GM12878 (cell line): Measurements from ENCODE around the gene TOM1L2. TPM values are rescaled to one million over a fixed set of nuclear protein-coding genes. Genes with fewer than 3 reads are reported as not detected.

Experiments used
- ATAC-seq: fragments of 200-7000 bp; cut with Tn5 transposase; 3 replicates; pipeline ENCODE4 v1.9.1; 2020; ENCODE audit warnings: mild to moderate bottlenecking, moderate library complexity
- BruUV-seq: library from RNA; stranded (reverse); fragments of 400-500 nt; replicated peaks from 2 replicates; lab custom pipeline; 2021; lab: Mats Ljungman, UMichigan
- CTCF ChIA-PET: fragments of 300-600 bp; sonication (Branson Sonifier 250); formaldehyde crosslinking; extraction: SDS; loops from one replicate; lab custom pipeline; 2021; ENCODE audit warnings: inconsistent platforms; lab: Yijun Ruan, JAX
- POLR2A ChIA-PET: fragments of 350-600 bp; formaldehyde crosslinking; extraction: SDS; loops from one replicate; lab custom pipeline; 2021; ENCODE audit warnings: inconsistent platforms; lab: Charles Lee
- RAD21 ChIA-PET: fragments of 300-600 bp; sonication (Branson Sonifier 250); formaldehyde crosslinking; loops from one replicate; lab custom pipeline; 2023; ENCODE audit warnings: antibody characterized with exemption; ENCODE audit not compliant: unreplicated experiment; lab: Charles Lee
- SMC1A ChIA-PET: fragments of 300-600 bp; sonication (Branson Sonifier 250); formaldehyde crosslinking; loops from one replicate; lab custom pipeline; 2023; ENCODE audit not compliant: unreplicated experiment, uncharacterized antibody; lab: Charles Lee
- DNase-seq: peaks from one replicate; pipeline ENCODE4 v3.0.0-alpha.2; 2011; ENCODE audit warnings: low read depth, low spot score
- FAIRE-seq: peaks from 3 replicates; lab custom pipeline; 2011; peaks lifted over from hg19 to GRCh38; lab: Jason Lieb, UNC
- H2AFZ ChIP-seq: 2 replicates; pipeline ENCODE4 v1.6.0; 2011; ENCODE audit warnings: low read depth, low read length, control low read depth; ENCODE audit not compliant: control insufficient read depth
- H3K27ac ChIP-seq: 2 replicates; pipeline ENCODE4 v1.5.1; 2011; ENCODE audit warnings: control low read depth; ENCODE audit not compliant: control insufficient read depth, insufficient read depth
- H3K27me3 ChIP-seq, 2 experiments: replicated peaks in 1 of 2; 2 replicates each; pipeline versions ENCODE4 v1.6.0 to v1.6.1; 2011; ENCODE audit warnings: low read length in 1 of 2; ENCODE audit not compliant: control insufficient read depth in 2 of 2, insufficient read depth in 2 of 2
- H3K36me3 ChIP-seq, 2 experiments: 2 replicates each; pipeline ENCODE4 v1.5.1; 2011; ENCODE audit warnings: low read length in 1 of 2; ENCODE audit not compliant: control insufficient read depth in 2 of 2, insufficient read depth in 2 of 2
- H3K4me1 ChIP-seq: 2 replicates; pipeline ENCODE4 v1.6.1; 2011; ENCODE audit warnings: mild to moderate bottlenecking, low read length, moderate library complexity, mixed read lengths; ENCODE audit not compliant: control insufficient read depth, insufficient read depth
- H3K4me2 ChIP-seq: 2 replicates; pipeline ENCODE4 v1.6.0; 2011; ENCODE audit warnings: control low read depth; ENCODE audit not compliant: control insufficient read depth, insufficient read depth
- H3K4me3 ChIP-seq: fragments of 200-600 bp; sonication (generic); 2 replicates; pipeline ENCODE4 v1.5.1; 2016
- H3K79me2 ChIP-seq: 2 replicates; pipeline ENCODE4 v1.6.0; 2011; ENCODE audit warnings: low read length; ENCODE audit not compliant: control insufficient read depth, insufficient read depth
- H3K9ac ChIP-seq: 2 replicates; pipeline ENCODE4 v1.8.0; 2011; ENCODE audit warnings: low read length, control low read depth, mixed read lengths; ENCODE audit not compliant: control insufficient read depth, insufficient read depth
- H3K9me3 ChIP-seq: replicated peaks from 3 replicates; pipeline ENCODE4 v1.5.1; 2011; ENCODE audit warnings: mild to moderate bottlenecking, low read length; ENCODE audit not compliant: control insufficient read depth, insufficient read depth
- H4K20me1 ChIP-seq: 2 replicates; pipeline ENCODE4 v1.6.0; 2011; ENCODE audit not compliant: control insufficient read depth, insufficient read depth
- CREB1 ChIP-seq: IDR thresholded peaks from 2 replicates; pipeline ENCODE4 v1.6.1; 2012; ENCODE audit warnings: low read depth, mild to moderate bottlenecking, inconsistent platforms
- CREM ChIP-seq: IDR thresholded peaks from 2 replicates; pipeline ENCODE4 v1.6.1; 2014; ENCODE audit warnings: antibody characterized with exemption, low read depth
- CTCF ChIP-seq, 3 experiments: IDR thresholded peaks in 2 of 3; conservative IDR thresholded peaks in 1 of 3; 2 replicates each; pipeline ENCODE4 v1.5.1; 2011; ENCODE audit warnings: low read depth in 3 of 3, low read length in 3 of 3, mild to moderate bottlenecking in 3 of 3, control low read depth in 2 of 3, moderate library complexity in 2 of 3, inconsistent platforms in 1 of 3, mixed read lengths in 1 of 3; ENCODE audit not compliant: control insufficient read depth in 2 of 3, insufficient read depth in 1 of 3; ENCODE audit errors: extremely low read depth in 1 of 3
- CUX1 ChIP-seq: IDR thresholded peaks from 2 replicates; pipeline ENCODE4 v1.6.1; 2012; ENCODE audit warnings: improper control_type of control experiment, low read depth, low read length; ENCODE audit not compliant: insufficient replicate concordance
- MYC ChIP-seq: IDR thresholded peaks from 2 replicates; pipeline ENCODE4 v1.6.1; 2011; ENCODE audit warnings: mild to moderate bottlenecking, low read length, moderate library complexity, inconsistent platforms; ENCODE audit not compliant: insufficient read depth, insufficient replicate concordance, insufficient read length, severe bottlenecking
- POLR2A ChIP-seq: IDR thresholded peaks from 2 replicates; pipeline ENCODE4 v1.6.1; 2011; ENCODE audit warnings: low read depth, mild to moderate bottlenecking, low read length
- POU2F2 ChIP-seq: IDR thresholded peaks from 3 replicates; pipeline ENCODE4 v1.6.1; 2011; ENCODE audit warnings: low read depth, mild to moderate bottlenecking, low read length, borderline replicate concordance
- SMARCA5 ChIP-seq: fragments of 450-650 bp; IDR thresholded peaks from 2 replicates; pipeline ENCODE4 v1.6.1; 2017; ENCODE audit warnings: mild to moderate bottlenecking
- TBL1XR1 ChIP-seq: IDR thresholded peaks from 2 replicates; pipeline ENCODE4 v1.6.1; 2012; ENCODE audit warnings: low read depth, low read length, improper control_type of control experiment
- USF1 ChIP-seq: IDR thresholded peaks from 2 replicates; pipeline ENCODE4 v1.6.1; 2011; ENCODE audit warnings: borderline replicate concordance, low read depth, mild to moderate bottlenecking, moderate library complexity, mixed read lengths, low read length; ENCODE audit not compliant: insufficient read depth; ENCODE audit errors: extremely low read length
- ZZZ3 ChIP-seq: IDR thresholded peaks from 2 replicates; pipeline ENCODE4 v1.6.1; 2011; ENCODE audit warnings: low read depth; ENCODE audit not compliant: control insufficient read depth, insufficient read length
- WGBS: methylation state at CpG from one replicate; pipeline ENCODE4 v1.1.6; 2016; ENCODE audit warnings: low lambda C conversion rate; ENCODE audit not compliant: insufficient replicate concordance, insufficient coverage; ENCODE audit errors: missing lambda C conversion rate; 5-methylcytosine and 5-hydroxymethylcytosine counted together
- in situ Hi-C: fragments of 300-500 bp; cut with MboI; formaldehyde crosslinking; loops from 9 replicates; pipeline ENCODE4 v1.14.3; 2018; ENCODE audit warnings: mixed read lengths
- intact Hi-C: fragments of 100-400 bp; cut with micrococcal nuclease; formaldehyde crosslinking; loops from one replicate; pipeline ENCODE4 v1.14.2; 2022; ENCODE audit not compliant: unreplicated experiment
- polyA plus RNA-seq, 11 experiments: library from polyadenylated mRNA; depleted of rRNA in 4 of 11; unstranded in 6 of 11; stranded (reverse) in 5 of 11; fragments of >200 nt; fragmentation: Nextera tagmentation in 4 of 11; fragmentation: Illumina TruSeq in 1 of 11; extraction: Ambion mirVana in 4 of 11; extraction: Trizol in 1 of 11; gene quantifications; 1 replicate in 1 of 11; 2 replicates in 10 of 11; pipeline versions ENCODE4 v1.2.1 to v1.2.3, GENCODE V29; 2011 to 2016; ENCODE audit warnings: inconsistent platforms in 2 of 11, missing spikeins in 2 of 11, low read depth in 1 of 11
- total RNA-seq, 4 experiments: library from RNA; depleted of rRNA in 3 of 4; stranded (reverse); fragments of >200 nt in 3 of 4; fragmentation: Illumina TruSeq in 1 of 4; extraction: Trizol in 1 of 4; gene quantifications; 2 replicates each; pipeline versions ENCODE4 v1.2.1 to v1.2.3, GENCODE V29; 2013 to 2021
- TF ChIP-seq, protein P1 (sequence below): fragments of 450-650 bp; IDR thresholded peaks from 2 replicates; pipeline ENCODE4 v1.6.1; 2016; ENCODE audit warnings: mild to moderate bottlenecking

The TOM1L2 gene
- total and polyA plus RNA-seq, 10 of the 15 experiments (the other 5 are each of a cell fraction or from before 2014, with no cell fraction given), result 0.19 to 19.2 (median 8.1) TPM

GRCh38 chr17:17849845-17850373 lies 122.3 kb downstream of the TOM1L2 start:
- ChIA-PET CTCF (interaction anchor here (0.7 to 3.6 kb wide), 10 partner anchors 9 to 183 kb away, joined by 3 to 14 read pairs (median 4); partner anchors contain the start of gene SREBF1), SMC1A (interaction anchor here (0.7 to 2.4 kb wide), 11 partner anchors 9 to 178 kb away, joined by 3 to 12 read pairs (median 4); no protein-coding TSS in a partner anchor), RAD21 (interaction anchor here (0.7 to 2.1 kb wide), 7 partner anchors 14 to 167 kb away, joined by 3 to 12 read pairs (median 5); partner anchors contain the start of gene SREBF1), POLR2A (interaction anchor here (0.5 to 4.0 kb wide), 7 partner anchors 9 to 110 kb away, joined by 3 to 37 read pairs (median 4); partner anchors contain the start of gene SREBF1)
- intact Hi-C loops (no loop called here), in situ Hi-C loops (no loop called here)
- WGBS, result 27% methylated on average over 2 of the region's 2 CpGs
- no peak overlapping the region for H3K4me2 ChIP-seq
- H3K36me3 ChIP-seq, result no peaks in the 10 kb centered on the region
- BruUV-seq, result no TSS peak
- H3K4me3 ChIP-seq, result no peak overlapping the region
- H3K4me1 ChIP-seq, result peaks cover 27% of the 10 kb centered on the region
- peak overlapping the region; percentile 59 for H3K27ac ChIP-seq
- ATAC-seq, result peak; percentile 90
- 0 out of 2 replicates have a peak overlapping the region, but pooled peaks have one; percentile 9 for H3K9ac ChIP-seq
- H2AFZ ChIP-seq, result peak overlapping the region; percentile 46
- DNase-seq, result peak; percentile 32
- H3K79me2 ChIP-seq, result no peaks in the 10 kb centered on the region
- no peaks in the 10 kb centered on the region for H4K20me1 ChIP-seq
- FAIRE-seq, result peak; percentile 7
- no peaks in the 10 kb centered on the region for H3K27me3 ChIP-seq
- H3K9me3 ChIP-seq, result no peaks in the 10 kb centered on the region
- TF ChIP-seq ZZZ3 (no peak), POU2F2 (0 out of 3 replicates have a peak, but pooled peaks have one; percentile 11), CREB1 (0 out of 2 replicates have a peak, but pooled peaks have one; percentile 24), POLR2A (peak; percentile 63), SMARCA5 (no peak), TBL1XR1 (no peak), CREM (no peak), USF1 (peak; percentile 3), CUX1 (no peak), MYC (no peak), CTCF (IDR thresholded peaks at IDR 0.05 in 2 of 3, conservative IDR thresholded peaks at IDR 0.05 in 1 of 3; ENCODE audit: control insufficient read depth in 2 of 3, extremely low read depth in 1 of 3, insufficient read depth in 1 of 3, low read depth in 3 of 3, low read length in 3 of 3) (peak; percentile 13 to 38 (median 24); a peak in 2 of 6 replicates)
- TF ChIP-seq, protein P1, sequence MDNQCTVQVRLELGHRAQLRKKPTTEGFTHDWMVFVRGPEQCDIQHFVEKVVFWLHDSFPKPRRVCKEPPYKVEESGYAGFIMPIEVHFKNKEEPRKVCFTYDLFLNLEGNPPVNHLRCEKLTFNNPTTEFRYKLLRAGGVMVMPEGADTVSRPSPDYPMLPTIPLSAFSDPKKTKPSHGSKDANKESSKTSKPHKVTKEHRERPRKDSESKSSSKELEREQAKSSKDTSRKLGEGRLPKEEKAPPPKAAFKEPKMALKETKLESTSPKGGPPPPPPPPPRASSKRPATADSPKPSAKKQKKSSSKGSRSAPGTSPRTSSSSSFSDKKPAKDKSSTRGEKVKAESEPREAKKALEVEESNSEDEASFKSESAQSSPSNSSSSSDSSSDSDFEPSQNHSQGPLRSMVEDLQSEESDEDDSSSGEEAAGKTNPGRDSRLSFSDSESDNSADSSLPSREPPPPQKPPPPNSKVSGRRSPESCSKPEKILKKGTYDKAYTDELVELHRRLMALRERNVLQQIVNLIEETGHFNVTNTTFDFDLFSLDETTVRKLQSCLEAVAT, result no peak
